Spleen (tissue), 7 donors: ENCODE data around the gene ACP5.

Experiments
- CTCF ChIP-seq, 11 experiments: fragments of 200-600 bp in 7 of 11; fragments of 450-650 bp in 4 of 11; sonication (generic) in 4 of 11; IDR thresholded peaks in 8 of 11; conservative IDR thresholded peaks in 3 of 11; 1 replicate in 7 of 11; 2 replicates in 4 of 11; pipeline versions ENCODE4 v1.4.0 to v1.8.0; 2016 to 2021; ENCODE audit warnings: antibody characterized with exemption in 11 of 11, inconsistent platforms in 4 of 11, mild to moderate bottlenecking in 1 of 11
- POLR2A ChIP-seq, 3 donors: fragments of 450-650 bp; IDR thresholded peaks; one replicate each; pipeline ENCODE4 v1.5.1; 2017; ENCODE audit warnings: antibody characterized with exemption in 3 of 3, mild to moderate bottlenecking in 1 of 3
- donor health status: DM: no; HTN: no; CAD: no; lungs with moderate emphysema.
- donor health status: DM: no; HTN: no; CAD: no.
- donor health status: DM: no; HTN: no; CAD: no.

- TF ChIP-seq POLR2A (IDR thresholded peaks at IDR 0.05) (no peak), CTCF (IDR thresholded peaks at IDR 0.05 in 8 of 11, conservative IDR thresholded peaks at IDR 0.05 in 3 of 11) (no peak)
Measured at GRCh38 chr19:11552666-11553372, 24.6 kb downstream of the ACP5 start.
